SU-DHL-6 (cell line): ENCODE results near the gene CHEK1.
A peak's percentile ranks its signal among the peaks of the same experiment; 100 is the strongest.

Source experiments
- H2AFZ ChIP-seq: fragments of 200-600 bp; sonication (generic); 2 replicates; pipeline ENCODE4 v1.6.1; 2014; ENCODE audit warnings: low read depth, mild to moderate bottlenecking, moderate library complexity, mixed read lengths, antibody characterized with exemption, low read length; ENCODE audit not compliant: severe bottlenecking
- H3F3A ChIP-seq: fragments of 200-600 bp; shearing (Covaris generic); 2 replicates; pipeline ENCODE4 v1.6.0; 2016; ENCODE audit warnings: antibody characterized with exemption, mild to moderate bottlenecking; ENCODE audit not compliant: insufficient read depth
- H3K27ac ChIP-seq: fragments of 200-600 bp; sonication (generic); 2 replicates; pipeline ENCODE4 v1.5.1; 2016; ENCODE audit warnings: low read depth, mild to moderate bottlenecking, low read length, moderate library complexity, mixed read lengths
- H3K27me3 ChIP-seq: fragments of 200-600 bp; sonication (generic), shearing (Covaris generic); 2 replicates; pipeline ENCODE4 v1.6.0; 2014; ENCODE audit warnings: mild to moderate bottlenecking, low read length
- H3K36me3 ChIP-seq: fragments of 200-600 bp; sonication (generic); 2 replicates; pipeline ENCODE4 v1.6.1; 2014; ENCODE audit warnings: mild to moderate bottlenecking, low read length, mixed read lengths
- H3K4me2 ChIP-seq: fragments of 300-600, 200-600 bp; shearing (Covaris generic), sonication (generic); 2 replicates; pipeline ENCODE4 v1.6.0; 2014; ENCODE audit warnings: low read length, low read depth, mild to moderate bottlenecking; ENCODE audit not compliant: poor library complexity, severe bottlenecking
- H3K4me3 ChIP-seq: fragments of 200-600 bp; sonication (generic); 2 replicates; pipeline ENCODE4 v1.5.1; 2014; ENCODE audit warnings: antibody characterized with exemption, low read length, mild to moderate bottlenecking, mixed read lengths; ENCODE audit not compliant: insufficient read depth, poor library complexity, severe bottlenecking
- H3K79me2 ChIP-seq: fragments of 200-600 bp; sonication (generic); 2 replicates; pipeline ENCODE4 v1.6.1; 2014; ENCODE audit warnings: mild to moderate bottlenecking, low read length, moderate library complexity; ENCODE audit not compliant: insufficient read depth
- H3K9ac ChIP-seq: fragments of 200-600 bp; sonication (generic); 2 replicates; pipeline ENCODE4 v1.7.0; 2014; ENCODE audit warnings: mild to moderate bottlenecking, low read length
- H3K9me2 ChIP-seq: fragments of 200-600 bp; sonication (generic); replicated peaks from 2 replicates; pipeline ENCODE4 v1.6.1; 2014; ENCODE audit warnings: low read length; ENCODE audit not compliant: insufficient read depth
- H3K9me3 ChIP-seq: fragments of 200-600 bp; sonication (generic); 2 replicates; pipeline ENCODE4 v1.6.1; 2014; ENCODE audit warnings: low read length, mixed read lengths; ENCODE audit not compliant: insufficient read depth
- H4K20me1 ChIP-seq: fragments of 200-600 bp; sonication (generic); 2 replicates; pipeline ENCODE4 v1.6.1; 2014; ENCODE audit warnings: low read depth, mild to moderate bottlenecking, antibody characterized with exemption, low read length, moderate library complexity, mixed read lengths
- CTCF ChIP-seq: fragments of 200-600 bp; sonication (generic); IDR thresholded peaks from one replicate; pipeline ENCODE4 v1.5.1; 2017; ENCODE audit warnings: antibody characterized with exemption, mild to moderate bottlenecking, low read length, moderate library complexity; ENCODE audit not compliant: insufficient read depth, poor library complexity, severe bottlenecking
- EZH2phosphoT487 ChIP-seq: fragments of 200-600 bp; sonication (generic), shearing (Covaris generic); conservative IDR thresholded peaks from 2 replicates; pipeline ENCODE4 v1.6.1; 2018; ENCODE audit warnings: mild to moderate bottlenecking, antibody characterized with exemption, low read length, moderate library complexity, mixed read lengths

The CHEK1 gene

GRCh38 chr11:125592305-125593113 is 32.5 kb upstream of the CHEK1 start, which contains the start of gene STT3A:
TSS of gene STT3A (plus strand) at chr11:125592852. CDS start at chr11:125595916, 3,064 bp downstream.
- no peaks in the 10 kb centered on the region for H4K20me1 ChIP-seq
- H2AFZ ChIP-seq = peak within 1 kb of the TSS; percentile 74
- TF ChIP-seq EZH2phosphoT487 (no peak), CTCF (no peak)
- no peaks in the 10 kb centered on the region for H3F3A ChIP-seq
- peak within 1 kb of the TSS; percentile 96 for H3K9ac ChIP-seq
- H3K27me3 ChIP-seq = no peaks in the 10 kb centered on the region
- no peaks in the 10 kb centered on the region for H3K9me2 ChIP-seq
- no peaks in the 10 kb centered on the region for H3K9me3 ChIP-seq
- peaks cover 33% of the 10 kb centered on the region for H3K79me2 ChIP-seq
- H3K4me3 ChIP-seq = peak within 1 kb of the TSS; percentile 84
- H3K4me2 ChIP-seq = peak within 1 kb of the TSS; percentile 78
- H3K36me3 ChIP-seq = no peaks in the 10 kb centered on the region
- peak within 1 kb of the TSS; percentile 60 for H3K27ac ChIP-seq

- H3K36me3 ChIP-seq = no peaks in the 10 kb centered on the region
- H3K27ac ChIP-seq = peak overlapping the region; percentile 59
- H4K20me1 ChIP-seq = no peaks in the 10 kb centered on the region
- peaks cover 33% of the 10 kb centered on the region for H3K79me2 ChIP-seq
- H2AFZ ChIP-seq = no peak overlapping the region
- H3K4me3 ChIP-seq = peak overlapping the region; percentile 84
- H3K9ac ChIP-seq = peak overlapping the region; percentile 96
- no peaks in the 10 kb centered on the region for H3K9me3 ChIP-seq
- no peaks in the 10 kb centered on the region for H3K27me3 ChIP-seq
- H3F3A ChIP-seq = no peaks in the 10 kb centered on the region
- no peaks in the 10 kb centered on the region for H3K9me2 ChIP-seq
- TF ChIP-seq CTCF (no peak), EZH2phosphoT487 (no peak)
- H3K4me2 ChIP-seq = peak overlapping the region; percentile 78
Observed at GRCh38 chr11:125593114-125593820, 31.7 kb upstream of the CHEK1 start.

GRCh38 chr11:125594958-125595357 is 30.0 kb upstream of the CHEK1 start:
- H3K36me3 ChIP-seq = no peaks in the 10 kb centered on the region
- H3F3A ChIP-seq = no peaks in the 10 kb centered on the region
- H3K4me3 ChIP-seq = no peak overlapping the region
- H3K4me2 ChIP-seq = peak overlapping the region; percentile 22
- no peaks in the 10 kb centered on the region for H3K27me3 ChIP-seq
- H4K20me1 ChIP-seq = no peaks in the 10 kb centered on the region
- no peak overlapping the region for H3K27ac ChIP-seq
- no peaks in the 10 kb centered on the region for H3K9me3 ChIP-seq
- no peak overlapping the region for H3K9ac ChIP-seq
- H2AFZ ChIP-seq = no peak overlapping the region
- TF ChIP-seq CTCF (no peak), EZH2phosphoT487 (no peak)
- no peaks in the 10 kb centered on the region for H3K9me2 ChIP-seq
- H3K79me2 ChIP-seq = peaks cover 33% of the 10 kb centered on the region
